Muscle of leg (tissue), 16 donors: ENCODE results near the gene ALDH1L1. TPM values are rescaled to one million over a fixed set of nuclear protein-coding genes. Genes with fewer than 3 reads are reported as not detected.

Experiments
- DNase-seq: peaks from one replicate; pipeline ENCODE4 v3.0.0; 2013
- H3K27ac ChIP-seq: one replicate; pipeline ENCODE4 v1.5.1; 2013; ENCODE audit warnings: mild to moderate bottlenecking, low read length, control low read depth
- H3K27me3 ChIP-seq: one replicate; pipeline ENCODE4 v1.6.1; 2013; ENCODE audit warnings: low read length; ENCODE audit not compliant: control insufficient read depth, insufficient read depth
- H3K36me3 ChIP-seq: one replicate; pipeline ENCODE4 v1.6.1; 2013; ENCODE audit warnings: low read length; ENCODE audit not compliant: control insufficient read depth, insufficient read depth
- H3K4me1 ChIP-seq: one replicate; pipeline ENCODE4 v1.6.1; 2013; ENCODE audit warnings: low read length; ENCODE audit not compliant: control insufficient read depth, insufficient read depth
- H3K4me3 ChIP-seq: one replicate; pipeline ENCODE4 v1.5.1; 2013; ENCODE audit warnings: low read length, control low read depth
- H3K9me3 ChIP-seq: replicated peaks from 2 replicates; pipeline ENCODE4 v1.6.1; 2013; ENCODE audit warnings: low read depth, low read length; ENCODE audit not compliant: control insufficient read depth
- WGBS: methylation state at CpG from one replicate; pipeline ENCODE4 v1.1.5; 2013; ENCODE audit warnings: missing lambda C conversion rate; ENCODE audit not compliant: insufficient coverage; 5-methylcytosine and 5-hydroxymethylcytosine counted together
- long read RNA-seq, 11 donors: transcript quantifications; one replicate each; lab custom pipeline, GENCODE V29; 2026
- polyA plus RNA-seq, 8 donors: library from polyadenylated mRNA; unstranded; fragments of 120-200 nt; gene quantifications; one replicate each; pipeline versions ENCODE4 v1.2.1 to v1.2.3, GENCODE V29; 2013; ENCODE audit warnings: inconsistent platforms in 1 of 8, low replicate concordance in 1 of 8; ENCODE audit not compliant: insufficient read length in 8 of 8, insufficient read depth in 1 of 8
- total RNA-seq: library from RNA; stranded (reverse); fragments of 120-200 nt; gene quantifications from one replicate; pipeline ENCODE4 v1.2.4, GENCODE V29; 2013

The ALDH1L1 gene
- total RNA-seq (0.18 TPM), polyA plus RNA-seq (1 to 10 TPM in 1 of 8 donors, under 1 TPM in 7; 0.07 to 1.6 (median 0.21) TPM)
- long read RNA-seq, donor 1: 0 reads
- long read RNA-seq, donor 2: 0 reads
- long read RNA-seq, donor 3: 0 reads
- long read RNA-seq, donor 4: 0 reads
- long read RNA-seq, donor 5: 0 reads
- long read RNA-seq, donor 6: 0 reads
- long read RNA-seq, donor 7: 0 reads
- long read RNA-seq, donor 8: 0 reads
- long read RNA-seq, donor 9: 0 reads
- long read RNA-seq, donor 10: 0 reads
- long read RNA-seq, donor 11: 0 reads

GRCh38 chr3:126180477-126181397 is at the start of gene ALDH1L1:
Gene ALDH1L1 (minus strand): TSS chr3:126180586. CDS start chr3:126160979, 19,607 bp downstream.
- 5% methylated on average over 54 of the region's 54 CpGs for WGBS
- peaks cover 20% of the 10 kb centered on the region for H3K4me1 ChIP-seq
- peak; percentile 59 for DNase-seq
- H3K27me3 ChIP-seq: peaks cover 37% of the 10 kb centered on the region
- no peaks in the 10 kb centered on the region for H3K36me3 ChIP-seq
- no peak within 1 kb of the TSS for H3K27ac ChIP-seq
- H3K9me3 ChIP-seq: no peaks in the 10 kb centered on the region
- H3K4me3 ChIP-seq: peak within 1 kb of the TSS; percentile 40

GRCh38 chr3:126226374-126226773 is 46.0 kb upstream of the ALDH1L1 start:
- Histone ChIP-seq H3K36me3 (no peaks in the 10 kb centered on the region), H3K9me3 (peaks cover 4% of the 10 kb centered on the region), H3K27ac (no peak overlapping the region), H3K27me3 (peaks cover 4% of the 10 kb centered on the region), H3K4me1 (no peaks in the 10 kb centered on the region), H3K4me3 (no peak overlapping the region)
- no peak for DNase-seq
- WGBS: no CpG with 5 or more reads among the region's 1 CpG

GRCh38 chr3:126216416-126216815 is 36.0 kb upstream of the ALDH1L1 start:
- H3K27ac ChIP-seq: no peak overlapping the region
- no peaks in the 10 kb centered on the region for H3K36me3 ChIP-seq
- WGBS: no CpG with 5 or more reads among the region's 1 CpG
- peaks cover 12% of the 10 kb centered on the region for H3K4me1 ChIP-seq
- H3K9me3 ChIP-seq: no peaks in the 10 kb centered on the region
- H3K4me3 ChIP-seq: no peak overlapping the region
- H3K27me3 ChIP-seq: peaks cover 41% of the 10 kb centered on the region
- DNase-seq: no peak

GRCh38 chr3:126213379-126214028 is 33.1 kb upstream of the ALDH1L1 start:
- Histone ChIP-seq H3K27me3 (peaks cover 39% of the 10 kb centered on the region), H3K9me3 (no peaks in the 10 kb centered on the region), H3K4me1 (peaks cover 19% of the 10 kb centered on the region), H3K36me3 (no peaks in the 10 kb centered on the region), H3K4me3 (peak overlapping the region; percentile 40), H3K27ac (no peak overlapping the region)
- 3% methylated on average over 45 of the region's 50 CpGs for WGBS
- DNase-seq: peak; percentile 35

- Histone ChIP-seq H3K27ac (no peak overlapping the region), H3K36me3 (no peaks in the 10 kb centered on the region), H3K27me3 (peaks cover 39% of the 10 kb centered on the region), H3K4me1 (peaks cover 21% of the 10 kb centered on the region), H3K4me3 (peak overlapping the region; percentile 40), H3K9me3 (no peaks in the 10 kb centered on the region)
- WGBS: 2% methylated on average over 45 of the region's 57 CpGs
- DNase-seq: peak; percentile 70
Measured at GRCh38 chr3:126212620-126213378, 32.4 kb upstream of the ALDH1L1 start.

- no peak for DNase-seq
- no peak overlapping the region for H3K27ac ChIP-seq
- WGBS: 55% methylated on average over 2 of the region's 2 CpGs
Measured at GRCh38 chr3:126212250-126212619, 31.8 kb upstream of the ALDH1L1 start.

GRCh38 chr3:126211569-126211968 is 31.2 kb upstream of the ALDH1L1 start:
- Histone ChIP-seq H3K36me3 (no peaks in the 10 kb centered on the region), H3K27me3 (peaks cover 36% of the 10 kb centered on the region), H3K27ac (no peak overlapping the region), H3K4me1 (peaks cover 21% of the 10 kb centered on the region), H3K4me3 (no peak overlapping the region), H3K9me3 (no peaks in the 10 kb centered on the region)
- no peak for DNase-seq
- 81% methylated on average over 7 of the region's 7 CpGs for WGBS

More at GRCh38 chr3:126212250-126212619, 31.8 kb upstream of the ALDH1L1 start:
- H3K36me3 ChIP-seq: no peaks in the 10 kb centered on the region
- H3K27me3 ChIP-seq: peaks cover 39% of the 10 kb centered on the region
- H3K4me1 ChIP-seq: peaks cover 21% of the 10 kb centered on the region
- no peak overlapping the region for H3K4me3 ChIP-seq
- no peaks in the 10 kb centered on the region for H3K9me3 ChIP-seq

GRCh38 chr3:126210606-126211005 is 30.2 kb upstream of the ALDH1L1 start:
- Histone ChIP-seq H3K36me3 (no peaks in the 10 kb centered on the region), H3K4me3 (no peak overlapping the region), H3K4me1 (peaks cover 21% of the 10 kb centered on the region), H3K9me3 (no peaks in the 10 kb centered on the region), H3K27me3 (peaks cover 28% of the 10 kb centered on the region), H3K27ac (no peak overlapping the region)
- 68% methylated on average over 4 of the region's 6 CpGs for WGBS
- no peak for DNase-seq

GRCh38 chr3:126209741-126210140 is 29.4 kb upstream of the ALDH1L1 start:
- no peak for DNase-seq
- Histone ChIP-seq H3K27me3 (peaks cover 21% of the 10 kb centered on the region), H3K4me1 (peaks cover 21% of the 10 kb centered on the region), H3K27ac (no peak overlapping the region), H3K4me3 (no peak overlapping the region), H3K9me3 (no peaks in the 10 kb centered on the region), H3K36me3 (no peaks in the 10 kb centered on the region)
- 24% methylated on average over 3 of the region's 4 CpGs for WGBS
